Measurements from ENCODE around the gene PDSS2. TPM values are rescaled to one million over a fixed set of nuclear protein-coding genes. Genes with fewer than 3 reads are reported as not detected.

The PDSS2 gene
- total RNA-seq, 1 donor from 2014 or later = 16.2 TPM

DNA sequence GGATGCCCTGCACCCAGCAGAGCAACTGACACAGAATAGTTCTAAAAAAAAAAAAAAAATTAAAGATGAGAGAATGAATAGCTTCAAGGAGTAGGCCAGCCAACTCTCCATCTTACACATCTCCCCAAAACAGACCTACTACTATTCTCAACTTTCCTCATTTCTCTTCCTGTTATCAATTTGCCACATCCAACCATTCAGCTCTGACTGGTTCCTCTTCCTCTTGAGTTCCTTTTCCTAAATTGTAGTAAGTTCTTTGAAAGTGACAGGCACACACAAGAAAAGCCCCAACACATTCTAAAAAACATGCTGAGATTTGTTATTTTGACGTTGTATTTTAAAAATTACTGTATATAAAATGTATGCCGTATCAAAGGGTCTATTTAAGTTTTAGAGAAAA lies 117.2 kb downstream of the PDSS2 start:
- DNase-seq (no peak), ATAC-seq (no peak)
- intact Hi-C loops (cut with micrococcal nuclease) = no loop called here

DNA sequence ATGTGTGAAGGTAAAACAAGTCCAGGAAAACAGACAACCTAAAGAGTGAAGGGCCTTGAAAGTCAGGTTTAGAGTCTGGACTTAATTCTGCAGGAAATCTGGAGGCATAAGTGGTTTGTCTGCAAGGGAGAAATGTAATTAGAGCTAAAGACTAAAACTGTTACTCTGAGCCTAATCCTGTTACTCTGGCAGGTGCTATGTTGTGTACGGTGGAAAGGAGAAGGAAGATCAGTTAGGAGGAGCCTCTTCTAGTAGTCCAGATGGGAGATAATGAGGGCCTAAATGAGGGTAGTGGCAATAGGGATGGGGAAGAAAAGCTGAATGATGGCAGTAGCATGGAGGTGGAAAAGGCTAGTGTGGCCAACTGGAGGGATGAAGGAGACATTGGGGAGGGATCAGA lies 118.5 kb downstream of the PDSS2 start:
- no peak for ATAC-seq
- intact Hi-C loops (cut with micrococcal nuclease) = no loop called here

GRCh38 chr6:107337191-107337741 lies 122.1 kb downstream of the PDSS2 start:
- DNase-seq (no peak), ATAC-seq (no peak)
- intact Hi-C loops (cut with micrococcal nuclease) = no loop called here

More for the DNA sequence above, 118.5 kb downstream of the PDSS2 start:
- no peak for DNase-seq

GRCh38 chr6:107334026-107334425 lies 125.3 kb downstream of the PDSS2 start:
- intact Hi-C loops (cut with micrococcal nuclease) = no loop called here

DNA sequence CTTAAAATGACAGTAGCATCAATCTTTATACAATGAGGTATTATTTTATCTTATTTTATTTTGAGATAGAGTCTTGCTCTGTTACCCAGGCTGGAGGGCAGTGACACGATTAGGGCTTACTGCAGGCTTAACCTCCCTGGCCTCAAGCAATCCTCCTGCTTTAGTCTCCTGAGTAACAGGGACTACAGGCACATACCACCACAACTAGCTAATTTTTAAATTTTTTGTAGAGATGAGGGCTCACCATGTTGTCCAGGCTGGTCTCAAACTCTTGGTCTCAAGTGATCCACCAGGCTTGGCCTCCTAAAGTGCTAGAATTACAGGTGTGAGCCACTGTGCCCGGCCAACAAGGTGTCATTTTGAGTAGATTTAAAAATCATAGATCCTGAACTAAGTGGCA lies 125.9 kb downstream of the PDSS2 start:
- ATAC-seq (no peak), DNase-seq (no peak)
- intact Hi-C loops (cut with micrococcal nuclease) = no loop called here

More at GRCh38 chr6:107334026-107334425, 125.3 kb downstream of the PDSS2 start:
- no peak for DNase-seq
- ATAC-seq = no peak

DNA sequence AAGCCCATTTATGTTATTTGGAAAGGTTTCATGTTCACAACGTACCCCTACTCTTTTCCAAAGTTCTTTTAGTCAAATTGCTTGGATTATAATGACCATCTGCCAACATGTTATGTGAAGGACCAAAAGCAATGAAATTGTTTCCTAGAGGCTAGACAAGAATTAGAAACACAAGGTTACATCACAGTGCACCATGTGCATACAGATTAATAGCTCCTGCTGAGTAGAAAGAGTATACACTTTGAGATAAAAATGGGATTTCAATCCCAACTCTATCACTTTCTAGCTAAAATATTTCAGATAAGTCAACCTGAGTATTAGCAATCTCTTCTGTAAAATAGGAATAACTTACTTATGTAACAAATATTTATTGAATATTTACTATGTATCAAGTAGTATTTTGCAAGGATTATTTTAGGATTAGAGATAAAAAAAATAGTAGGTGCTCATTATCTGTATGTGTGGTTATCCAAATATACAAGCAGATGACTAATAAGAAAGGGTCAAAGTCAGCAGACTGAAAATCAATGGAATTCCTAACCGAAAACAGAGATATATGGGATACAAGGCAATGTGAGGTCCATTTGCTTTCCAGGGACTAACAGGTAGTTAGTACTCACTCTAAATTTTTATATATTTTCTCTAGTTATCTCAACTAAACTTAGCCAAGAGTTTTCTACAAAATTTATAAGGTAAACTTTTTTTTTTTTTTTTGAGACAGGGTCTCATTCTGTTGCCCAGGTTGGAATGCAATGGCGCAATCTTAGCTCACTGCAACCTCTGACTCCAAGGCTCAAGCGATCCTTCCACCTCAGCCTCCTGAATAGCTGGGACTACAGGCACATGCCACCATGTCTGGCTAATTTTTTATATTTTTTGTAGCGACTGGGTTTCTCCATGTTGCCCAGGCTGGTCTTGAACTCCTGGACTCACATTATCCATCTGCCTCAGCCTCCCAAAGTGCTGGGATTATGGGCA lies 127.7 kb downstream of the PDSS2 start:
- ATAC-seq (no peak), DNase-seq (no peak)
- intact Hi-C loops (cut with micrococcal nuclease) = no loop called here

DNA sequence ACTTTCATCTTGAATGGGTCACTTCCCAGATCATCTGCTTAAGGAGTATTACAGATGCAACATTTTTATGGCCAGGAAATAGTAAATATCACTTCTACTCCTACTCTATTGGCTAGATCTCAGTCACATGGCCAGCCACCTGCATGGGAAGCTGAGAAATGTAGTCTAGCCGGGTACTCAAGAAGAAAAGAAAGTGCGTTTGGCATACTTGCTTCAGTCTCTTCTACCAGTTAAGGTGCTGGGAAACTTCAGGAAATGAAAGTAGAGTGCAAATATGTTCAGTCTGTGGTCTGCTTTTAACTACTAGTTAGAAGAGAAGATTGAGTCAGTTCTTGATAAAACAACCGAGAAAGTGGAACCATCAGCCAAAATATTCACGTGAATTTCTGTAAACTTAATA lies 129.2 kb downstream of the PDSS2 start:
- intact Hi-C loops (cut with micrococcal nuclease) = no loop called here
- DNase-seq (no peak), ATAC-seq (no peak)

DNA sequence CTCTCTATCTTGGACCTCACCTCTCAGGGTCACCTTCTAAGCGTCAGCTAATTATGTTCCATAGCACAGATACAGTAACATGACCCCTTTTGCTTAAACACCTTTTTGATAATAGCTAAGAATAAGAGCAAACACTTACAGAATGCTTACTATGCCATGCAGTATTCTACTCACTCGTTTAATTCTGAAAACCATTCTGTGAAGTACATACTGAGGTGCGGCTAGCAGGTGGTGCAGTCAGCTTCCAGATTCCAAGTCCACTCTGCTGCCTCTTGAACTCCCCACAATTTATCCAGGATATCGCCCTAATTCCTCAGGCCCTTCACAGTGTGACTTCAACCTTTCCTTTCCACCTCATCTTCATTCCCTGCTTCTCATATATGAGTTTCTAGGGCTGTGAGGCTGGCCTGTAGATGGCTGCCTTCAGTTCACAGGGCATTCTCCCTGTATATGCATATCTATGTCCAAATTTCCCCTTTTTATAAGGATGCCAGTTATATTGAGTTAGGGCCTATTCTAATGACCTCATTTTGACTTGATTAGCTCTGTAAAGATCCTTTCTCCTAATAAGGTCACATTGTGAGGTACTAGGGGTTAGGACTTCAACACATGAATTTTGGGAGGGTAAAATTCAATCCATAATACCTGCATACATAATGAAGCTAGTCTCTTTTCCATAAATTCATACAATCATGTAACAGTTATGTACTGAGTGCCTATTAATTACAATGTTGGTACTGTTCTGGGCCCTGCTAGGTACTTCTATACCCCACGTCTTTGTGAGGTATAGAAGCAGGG lies 130.1 kb downstream of the PDSS2 start:
- intact Hi-C loops (cut with micrococcal nuclease) = no loop called here
- DNase-seq (no peak), ATAC-seq (no peak)

DNA sequence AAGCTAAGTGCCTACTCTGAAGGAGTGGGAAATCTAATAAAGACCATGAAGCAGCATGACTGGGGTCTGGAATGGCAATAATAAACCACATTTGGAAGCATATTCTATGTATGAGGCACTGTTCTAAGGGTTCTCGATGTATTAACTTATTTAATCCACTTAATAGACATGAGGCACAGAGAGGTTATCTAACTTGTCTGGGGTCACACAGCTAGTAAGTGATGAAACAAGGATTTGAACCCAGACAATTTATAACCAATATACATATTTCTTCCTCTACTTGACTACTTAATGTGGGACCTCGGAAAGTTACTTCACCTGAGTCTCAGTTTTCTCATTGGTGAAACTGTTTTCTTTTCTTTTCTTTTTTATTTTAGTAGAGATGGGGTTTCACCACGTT lies 131.3 kb downstream of the PDSS2 start:
- ATAC-seq (no peak), DNase-seq (no peak)
- intact Hi-C loops (cut with micrococcal nuclease) = no loop called here

GRCh38 chr6:107323133-107323785 lies 136.1 kb downstream of the PDSS2 start:
- intact Hi-C loops (cut with micrococcal nuclease) = no loop called here
- DNase-seq (no peak), ATAC-seq (no peak)

- ATAC-seq (no peak), DNase-seq (no peak)
- intact Hi-C loops (cut with micrococcal nuclease) = no loop called here
These were observed 137.6 kb downstream of the PDSS2 start for GRCh38 chr6:107321793-107322192.

- ATAC-seq = no peak
- intact Hi-C loops (cut with micrococcal nuclease) = no loop called here
- no peak for DNase-seq
These were observed 139.3 kb downstream of the PDSS2 start for GRCh38 chr6:107319906-107320530.

GRCh38 chr6:107318100-107318736 lies 141.1 kb downstream of the PDSS2 start:
- intact Hi-C loops (cut with micrococcal nuclease) = no loop called here
- peak; percentile 45 for DNase-seq

DNA sequence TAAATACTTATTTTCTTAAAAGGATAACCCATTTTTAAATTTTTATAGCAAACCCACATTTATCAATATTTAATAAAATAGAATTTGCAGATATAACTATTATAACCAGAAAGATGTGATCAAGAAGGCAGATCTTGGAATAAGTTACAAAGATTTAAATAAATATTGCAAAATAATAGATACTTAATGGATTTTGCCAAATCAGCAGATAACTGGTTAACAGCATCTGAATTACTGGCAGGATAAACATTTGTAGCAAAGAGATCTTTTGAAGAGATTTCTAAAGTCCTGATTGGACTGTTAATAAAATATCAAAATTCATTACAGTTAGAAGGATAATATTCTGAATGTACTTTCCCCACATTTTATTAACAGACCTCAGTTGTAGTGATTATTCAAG lies 144.2 kb downstream of the PDSS2 start:
- ATAC-seq (no peak), DNase-seq (no peak)
- intact Hi-C loops (cut with micrococcal nuclease) = no loop called here

More at GRCh38 chr6:107318100-107318736, 141.1 kb downstream of the PDSS2 start:
- peak; percentile 90 for ATAC-seq

DNA sequence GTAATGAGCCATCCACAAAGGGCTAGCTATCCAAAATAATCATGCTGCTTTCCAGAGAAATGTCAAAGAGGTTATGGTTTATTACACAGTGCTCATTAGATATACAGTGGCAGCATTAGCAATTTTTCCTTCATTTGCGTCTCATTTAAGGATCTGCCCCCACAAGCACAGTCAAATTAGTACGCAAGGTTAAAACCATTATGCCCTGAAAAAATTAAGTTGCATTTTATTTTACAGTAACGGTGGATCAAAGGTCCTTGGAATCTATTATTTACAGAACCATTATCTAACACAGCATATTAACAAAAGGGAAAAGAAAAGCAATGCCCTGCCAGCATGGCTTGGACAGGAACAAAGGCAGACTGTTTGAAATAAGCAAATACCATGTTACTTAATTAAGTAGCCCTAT lies 144.8 kb downstream of the PDSS2 start:
- DNase-seq (no peak), ATAC-seq (no peak)
- intact Hi-C loops (cut with micrococcal nuclease) = no loop called here

GRCh38 chr6:107313776-107314175 lies 145.6 kb downstream of the PDSS2 start:
- DNase-seq (no peak), ATAC-seq (no peak)
- intact Hi-C loops (cut with micrococcal nuclease) = no loop called here

- DNase-seq = no peak
- intact Hi-C loops (cut with micrococcal nuclease) = no loop called here
- no peak for ATAC-seq
These were observed 149.0 kb downstream of the PDSS2 start for GRCh38 chr6:107310362-107310761.

DNA sequence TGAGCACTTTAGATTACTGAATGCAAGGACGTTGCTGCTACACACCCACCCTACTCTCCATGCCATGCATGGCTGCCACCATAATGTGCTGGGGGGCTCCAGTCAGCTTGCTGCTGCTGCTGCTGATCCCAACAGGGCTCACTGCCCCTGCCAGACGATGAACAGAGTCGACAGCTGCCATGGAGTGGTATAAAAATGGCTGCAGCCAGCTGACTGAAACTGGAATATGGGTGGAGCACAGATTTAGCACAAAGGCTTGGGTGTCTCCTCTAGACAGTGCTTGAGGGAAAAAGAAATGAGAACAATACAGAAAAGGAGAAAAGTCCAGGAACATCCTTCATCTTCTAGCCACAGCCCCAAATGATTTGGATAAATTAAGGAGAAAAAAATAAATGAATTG lies 150.7 kb downstream of the PDSS2 start:
- no peak for ATAC-seq
- intact Hi-C loops (cut with micrococcal nuclease) = no loop called here
- DNase-seq = no peak

Measured in left ventricle myocardium superior (tissue), 1 donor.